Measurements from ENCODE around the gene BCAP31.
"Not testable (repeated sequence)": the region's sequence is repeated elsewhere in the genome, so short reads cannot be mapped to it uniquely, and the experiment has no call there.

BCAP31 gene

GRCh38 chrX:153736071-153736820 is 12.1 kb upstream of the BCAP31 start:
- no peak for DNase-seq (ENCODE audit: low read depth in 1 of 2, low spot score in 1 of 2)

GRCh38 chrX:153735274-153735673 is 11.1 kb upstream of the BCAP31 start:
- no peak for DNase-seq (ENCODE audit: low read depth in 1 of 2, low spot score in 1 of 2)

- DNase-seq (ENCODE audit: low read depth in 1 of 2, low spot score in 1 of 2) = no peak
These were observed 10.7 kb upstream of the BCAP31 start for GRCh38 chrX:153734871-153735270.

DNA sequence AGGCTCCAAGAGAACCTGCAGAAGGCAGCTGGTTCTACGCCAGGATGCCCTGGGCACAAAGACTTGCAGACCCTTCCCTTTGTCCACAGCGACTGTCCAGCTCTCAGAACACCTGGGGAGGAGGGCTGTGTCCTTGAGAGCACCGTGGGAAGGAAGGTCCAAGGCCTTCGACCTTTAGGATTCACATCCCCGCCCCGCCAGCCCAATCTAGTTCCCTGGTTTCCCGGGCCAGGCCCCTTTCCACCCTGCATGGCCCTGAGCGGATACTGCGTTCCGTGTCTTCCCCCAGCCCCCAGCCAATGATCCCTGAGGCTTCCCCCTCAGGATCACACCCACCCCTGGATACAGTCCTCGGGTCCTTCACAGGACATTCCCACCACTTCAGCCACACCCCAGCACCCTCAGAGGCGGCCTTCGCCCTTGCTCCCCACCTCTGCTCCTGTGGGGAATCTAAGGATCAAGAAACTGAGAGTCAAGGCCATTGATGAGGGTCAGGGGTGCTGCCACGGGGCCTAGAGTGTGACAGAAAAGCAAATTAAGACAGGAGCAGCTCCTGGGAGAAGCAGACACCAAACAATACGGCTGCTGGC is 9.6 kb upstream of the BCAP31 start:
- DNase-seq (ENCODE audit: low read depth in 1 of 2, low spot score in 1 of 2) = no peak

GRCh38 chrX:153732401-153732800 is 8.2 kb upstream of the BCAP31 start:
- DNase-seq (ENCODE audit: low read depth in 1 of 2, low spot score in 1 of 2) = no peak

DNA sequence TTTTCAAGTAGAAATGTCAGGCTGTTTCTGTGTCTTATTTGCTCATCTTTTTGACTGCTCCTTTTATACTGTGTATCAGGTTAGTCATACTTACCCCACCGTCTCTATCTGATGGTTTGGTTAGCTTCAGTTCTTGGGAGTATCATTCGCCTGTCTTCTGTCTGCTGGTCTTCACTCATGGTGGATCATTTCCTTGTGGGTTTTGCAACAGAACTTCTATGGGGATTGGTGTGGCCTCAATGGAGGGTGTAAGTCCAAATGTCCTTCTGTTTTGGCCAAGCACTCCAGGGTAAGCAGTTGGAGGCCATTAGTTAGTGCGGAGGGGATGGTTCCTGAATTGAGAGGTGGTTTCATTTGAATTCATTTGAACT is 7.6 kb upstream of the BCAP31 start:
- no peak for DNase-seq (ENCODE audit: low read depth in 1 of 2, low spot score in 1 of 2)

DNA sequence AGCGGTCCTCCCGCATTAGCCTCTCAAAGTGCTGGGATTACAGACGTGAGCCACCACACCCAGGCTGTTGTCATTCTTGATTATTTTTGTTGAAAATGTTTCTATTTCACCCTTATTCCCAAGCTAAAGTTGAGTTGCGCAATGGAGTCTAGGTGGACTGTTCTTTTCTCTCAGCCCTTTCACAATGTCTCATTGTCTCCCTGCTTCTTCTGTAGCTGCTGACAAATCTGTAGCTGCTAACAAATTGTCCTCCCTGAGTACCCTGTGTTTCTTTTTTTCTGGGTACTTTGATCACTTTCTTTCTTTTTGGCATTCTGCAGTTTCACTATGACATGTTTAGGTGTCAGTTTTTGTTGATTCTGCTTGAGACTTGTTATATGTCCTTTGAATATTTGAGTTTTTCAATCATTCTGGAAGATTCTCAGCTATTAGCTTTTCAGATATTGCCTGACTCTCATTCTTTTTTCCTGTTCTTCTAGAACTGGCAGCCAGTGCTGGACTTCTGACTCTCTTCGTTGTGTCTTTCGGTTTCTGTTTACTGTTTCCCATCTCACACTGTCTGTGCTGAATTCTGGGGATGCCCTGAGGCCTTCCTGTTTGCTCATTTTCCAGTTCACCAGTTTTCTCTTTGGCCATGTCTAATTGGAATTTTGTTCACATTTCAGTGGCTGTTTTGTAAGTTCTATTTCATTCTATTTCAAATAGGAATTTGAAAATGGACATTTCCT is 7.1 kb upstream of the BCAP31 start:
- DNase-seq (ENCODE audit: low read depth in 1 of 2, low spot score in 1 of 2) = no peak

GRCh38 chrX:153730115-153730514 is 5.9 kb upstream of the BCAP31 start:
- DNase-seq (ENCODE audit: low read depth in 1 of 2, low spot score in 1 of 2) = not testable (repeated sequence)

DNA sequence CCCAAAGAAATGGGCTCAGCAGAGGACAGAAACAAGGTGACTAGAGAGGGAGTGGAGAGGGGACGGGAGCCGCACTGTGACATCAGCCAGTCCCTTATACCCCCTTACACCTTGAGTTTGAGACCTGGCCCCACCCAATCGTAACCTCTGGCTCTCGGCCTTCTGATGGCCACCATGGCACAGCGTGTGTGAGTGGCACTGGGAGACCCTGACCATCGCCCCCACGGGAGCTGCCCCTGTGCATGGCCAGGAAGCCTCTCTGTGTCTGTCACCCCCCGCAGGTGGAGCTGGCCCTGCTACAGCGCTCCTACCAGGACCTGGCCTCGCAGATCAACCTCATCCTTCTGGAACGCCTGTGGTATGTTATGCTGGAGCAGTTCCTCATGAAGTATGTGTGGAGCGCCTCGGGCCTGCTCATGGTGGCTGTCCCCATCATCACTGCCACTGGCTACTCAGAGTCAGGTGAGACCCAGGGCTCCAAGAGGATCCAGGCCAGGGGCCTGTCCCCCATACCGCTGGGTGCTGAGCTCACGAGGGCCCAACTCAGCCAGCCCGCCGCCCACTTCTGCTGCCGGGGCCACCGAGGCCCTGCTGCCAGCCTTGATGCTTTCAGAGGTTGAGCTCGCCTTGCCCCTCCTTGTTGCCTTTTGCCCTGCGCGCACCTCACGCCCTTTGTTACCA is 4.9 kb upstream of the BCAP31 start:
- no peak for DNase-seq (ENCODE audit: low read depth in 1 of 2, low spot score in 1 of 2)

GRCh38 chrX:153728095-153728494 is 3.9 kb upstream of the BCAP31 start:
- no peak for DNase-seq (ENCODE audit: low read depth in 1 of 2, low spot score in 1 of 2)

DNA sequence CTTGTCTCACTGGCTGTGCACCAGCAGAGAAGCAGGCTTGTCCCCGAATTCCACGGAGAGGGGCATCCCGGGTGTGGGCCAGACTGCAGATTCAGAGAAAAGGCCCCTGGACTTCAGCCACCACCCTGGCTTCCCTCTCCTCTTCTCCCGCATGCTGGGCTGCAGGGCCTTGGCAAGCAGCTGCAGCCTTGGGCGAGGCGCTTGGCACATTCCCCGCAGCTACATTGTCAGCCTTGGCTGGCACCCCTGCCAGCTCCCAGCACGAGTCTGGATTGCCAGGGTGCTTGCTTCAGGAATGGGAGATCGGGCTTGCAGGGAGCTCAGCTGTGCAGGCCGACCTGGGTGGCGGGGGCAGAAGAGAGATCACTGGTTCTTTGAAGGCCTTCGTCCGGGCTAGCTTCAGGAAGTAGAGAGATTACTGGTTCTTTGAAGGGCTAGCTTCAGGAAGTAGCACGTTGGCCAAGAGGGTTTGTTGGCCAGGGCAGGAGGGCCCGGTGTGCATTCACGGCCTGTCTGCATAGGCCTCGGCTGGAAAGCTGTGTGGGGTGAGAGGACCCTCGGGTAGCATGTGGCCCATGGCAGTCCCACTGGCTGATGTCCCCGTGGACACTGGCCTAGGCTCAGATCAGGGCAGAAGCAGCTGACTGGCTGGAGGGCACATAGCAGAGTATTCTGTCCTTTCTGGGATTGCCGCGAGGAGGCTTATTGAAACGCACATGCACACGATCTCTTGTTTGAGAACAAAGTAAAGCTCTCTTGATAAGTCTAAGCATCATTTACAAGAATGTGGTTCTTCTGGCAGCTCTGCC is 3.1 kb upstream of the BCAP31 start:
- DNase-seq (ENCODE audit: low read depth in 1 of 2, low spot score in 1 of 2) = no peak

- no peak for DNase-seq (ENCODE audit: low read depth in 1 of 2, low spot score in 1 of 2)
These were observed 2.3 kb upstream of the BCAP31 start for GRCh38 chrX:153726286-153727122.

DNA sequence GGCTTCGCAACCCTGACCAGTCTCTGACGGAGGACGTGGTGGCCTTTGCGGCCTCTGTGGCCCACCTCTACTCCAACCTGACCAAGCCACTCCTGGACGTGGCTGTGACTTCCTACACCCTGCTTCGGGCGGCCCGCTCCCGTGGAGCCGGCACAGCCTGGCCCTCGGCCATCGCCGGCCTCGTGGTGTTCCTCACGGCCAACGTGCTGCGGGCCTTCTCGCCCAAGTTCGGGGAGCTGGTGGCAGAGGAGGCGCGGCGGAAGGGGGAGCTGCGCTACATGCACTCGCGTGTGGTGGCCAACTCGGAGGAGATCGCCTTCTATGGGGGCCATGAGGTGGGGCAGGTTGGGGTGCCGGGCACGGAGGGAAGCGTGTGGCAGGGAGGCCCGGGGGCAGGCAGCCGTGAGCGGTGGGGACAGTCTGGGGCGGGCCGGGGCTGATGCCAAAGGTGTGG is 1.7 kb upstream of the BCAP31 start:
- no peak for DNase-seq (ENCODE audit: low read depth in 1 of 2, low spot score in 1 of 2)

DNA sequence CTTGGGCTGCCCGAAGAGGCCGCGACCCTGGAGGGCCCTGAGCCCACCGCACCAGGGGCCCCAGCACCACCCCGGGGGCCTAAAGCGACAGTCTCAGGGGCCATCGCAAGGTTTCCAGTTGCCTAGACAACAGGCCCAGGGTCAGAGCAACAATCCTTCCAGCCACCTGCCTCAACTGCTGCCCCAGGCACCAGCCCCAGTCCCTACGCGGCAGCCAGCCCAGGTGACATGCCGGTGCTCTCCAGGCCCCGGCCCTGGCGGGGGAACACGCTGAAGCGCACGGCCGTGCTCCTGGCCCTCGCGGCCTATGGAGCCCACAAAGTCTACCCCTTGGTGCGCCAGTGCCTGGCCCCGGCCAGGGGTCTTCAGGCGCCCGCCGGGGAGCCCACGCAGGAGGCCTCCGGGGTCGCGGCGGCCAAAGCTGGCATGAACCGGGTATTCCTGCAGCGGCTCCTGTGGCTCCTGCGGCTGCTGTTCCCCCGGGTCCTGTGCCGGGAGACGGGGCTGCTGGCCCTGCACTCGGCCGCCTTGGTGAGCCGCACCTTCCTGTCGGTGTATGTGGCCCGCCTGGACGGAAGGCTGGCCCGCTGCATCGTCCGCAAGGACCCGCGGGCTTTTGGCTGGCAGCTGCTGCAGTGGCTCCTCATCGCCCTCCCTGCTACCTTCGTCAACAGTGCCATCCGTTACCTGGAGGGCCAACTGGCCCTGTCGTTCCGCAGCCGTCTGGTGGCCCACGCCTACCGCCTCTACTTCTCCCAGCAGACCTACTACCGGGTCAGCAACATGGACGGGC is 1.0 kb upstream of the BCAP31 start:
- no peak for DNase-seq (ENCODE audit: low read depth in 1 of 2, low spot score in 1 of 2)

GRCh38 chrX:153723351-153724251 is 586 bp downstream of the BCAP31 start:
- peak in 1 of 2 donors; percentile 36 for DNase-seq (ENCODE audit: low read depth in 1 of 2, low spot score in 1 of 2)

DNA sequence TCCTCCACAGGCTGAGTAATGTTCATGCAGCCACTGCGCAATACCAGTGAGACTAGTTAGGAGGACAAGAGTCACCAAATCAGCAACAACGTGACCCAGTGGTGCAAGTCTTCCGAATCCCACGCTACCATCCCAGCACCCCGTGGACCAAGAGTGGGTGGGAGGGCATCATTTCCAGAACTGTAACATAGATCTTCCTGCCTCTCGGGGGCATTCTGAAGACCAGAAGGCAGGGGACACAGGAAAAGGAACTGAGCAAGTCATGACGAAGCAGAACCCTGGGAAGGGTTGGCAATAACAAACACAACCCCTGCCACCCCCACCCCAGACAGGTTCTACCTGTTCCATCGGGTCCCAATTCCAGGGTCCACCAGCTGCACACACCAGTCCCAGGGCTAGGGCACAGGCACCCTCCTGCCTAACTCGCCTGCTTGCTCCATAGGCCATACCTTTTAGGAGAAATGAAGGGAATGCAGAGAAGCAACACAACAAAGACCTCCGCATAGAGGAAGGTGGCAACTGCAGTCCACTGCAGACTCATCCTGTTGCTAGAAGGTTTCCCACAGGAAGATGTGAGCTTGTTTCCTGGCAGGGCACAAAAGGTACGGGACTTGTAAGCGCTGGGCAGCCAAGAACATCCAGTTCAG is 1.4 kb downstream of the BCAP31 start:
- DNase-seq (ENCODE audit: low read depth in 1 of 2, low spot score in 1 of 2) = no peak

DNA sequence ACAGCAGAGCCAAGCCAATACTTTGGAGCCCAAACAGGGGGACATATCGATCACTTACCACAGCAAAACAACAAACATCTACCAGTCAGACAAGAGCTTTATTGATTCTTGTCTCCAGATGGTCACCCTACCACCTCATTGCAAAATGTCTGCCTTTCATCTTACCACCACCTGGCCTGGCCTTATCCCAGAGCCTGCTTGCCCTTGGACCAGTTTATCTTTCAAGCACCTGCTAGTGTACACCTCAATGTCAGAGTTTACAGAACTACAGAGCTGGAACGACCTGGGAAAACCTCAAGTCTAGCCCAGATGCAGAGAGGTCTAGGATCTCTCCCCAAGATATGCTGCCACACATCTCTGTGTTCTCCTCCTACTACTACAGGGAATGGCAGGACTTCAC is 4.5 kb downstream of the BCAP31 start:
- no peak for DNase-seq (ENCODE audit: low read depth in 1 of 2, low spot score in 1 of 2)

GRCh38 chrX:153719238-153719637 is 4.9 kb downstream of the BCAP31 start:
- no peak for DNase-seq (ENCODE audit: low read depth in 1 of 2, low spot score in 1 of 2)

All from activated T-helper 1 cell treated with anti-CD3 and anti-CD28 coated beads, Interleukin-2, amount 50 U/mL, for 16 hours (primary cell).